ENCODE measurements around the gene SERTAD2. TPM values are rescaled to one million over a fixed set of nuclear protein-coding genes. Genes with fewer than 3 reads are reported as not detected.

Gene SERTAD2
- total RNA-seq, 1 donor from 2014 or later = 41.5 TPM

GRCh38 chr2:64609942-64610281, 43.8 kb downstream of the SERTAD2 start:
- Mint-ChIP-seq H3K27ac (peak overlapping the region; percentile 43), H3K36me3 (no peaks in the 10 kb centered on the region), H3K4me1 (peaks cover 38% of the 10 kb centered on the region), H3K4me3 (peak overlapping the region; percentile 64), H3K9me3 (peaks cover 4% of the 10 kb centered on the region), H3K27me3 (ENCODE audit: low read depth) (no peaks in the 10 kb centered on the region)
- no peak for TF ChIP-seq CTCF (IDR thresholded peaks at IDR 0.05; ENCODE audit: unreplicated experiment)
- no peak for DNase-seq (ENCODE audit: low spot score in 2 of 2, unreplicated experiment in 2 of 2)

GRCh38 chr2:64609227-64609941, 44.3 kb downstream of the SERTAD2 start:
- Mint-ChIP-seq H3K9me3 (peaks cover 9% of the 10 kb centered on the region), H3K4me3 (peak overlapping the region; percentile 64), H3K4me1 (peaks cover 43% of the 10 kb centered on the region), H3K27me3 (ENCODE audit: low read depth) (no peaks in the 10 kb centered on the region), H3K36me3 (peaks cover 2% of the 10 kb centered on the region), H3K27ac (peak overlapping the region; percentile 43)
- no peak for TF ChIP-seq CTCF (IDR thresholded peaks at IDR 0.05; ENCODE audit: unreplicated experiment)
- DNase-seq (ENCODE audit: low spot score in 2 of 2, unreplicated experiment in 2 of 2) = peak; percentile 47 to 72

- H3K27me3 Mint-ChIP-seq (ENCODE audit: low read depth) = no peaks in the 10 kb centered on the region
- TF ChIP-seq CTCF (IDR thresholded peaks at IDR 0.05; ENCODE audit: unreplicated experiment) = no peak
- no peak for DNase-seq (ENCODE audit: low spot score in 2 of 2, unreplicated experiment in 2 of 2)
- peaks cover 7% of the 10 kb centered on the region for H3K36me3 Mint-ChIP-seq
- H3K27ac Mint-ChIP-seq = peak overlapping the region; percentile 43
- peaks cover 48% of the 10 kb centered on the region for H3K4me1 Mint-ChIP-seq
- H3K4me3 Mint-ChIP-seq = peak overlapping the region; percentile 58
- H3K9me3 Mint-ChIP-seq = peaks cover 15% of the 10 kb centered on the region
Measured at GRCh38 chr2:64608867-64609226, 44.9 kb downstream of the SERTAD2 start.

GRCh38 chr2:64607381-64608304, 46.1 kb downstream of the SERTAD2 start:
- Mint-ChIP-seq H3K4me3 (peak overlapping the region; percentile 58), H3K9me3 (peaks cover 16% of the 10 kb centered on the region), H3K4me1 (peaks cover 49% of the 10 kb centered on the region), H3K27ac (peak overlapping the region; percentile 79), H3K27me3 (ENCODE audit: low read depth) (no peaks in the 10 kb centered on the region), H3K36me3 (peaks cover 8% of the 10 kb centered on the region)
- DNase-seq (ENCODE audit: low spot score in 2 of 2, unreplicated experiment in 2 of 2) = peak in 1 of 2 experiments; percentile 63
- no peak for TF ChIP-seq CTCF (IDR thresholded peaks at IDR 0.05; ENCODE audit: unreplicated experiment)

GRCh38 chr2:64606479-64607363, 47.0 kb downstream of the SERTAD2 start:
- Mint-ChIP-seq H3K27ac (peak overlapping the region; percentile 83), H3K27me3 (ENCODE audit: low read depth) (no peaks in the 10 kb centered on the region), H3K9me3 (peaks cover 16% of the 10 kb centered on the region), H3K36me3 (peaks cover 8% of the 10 kb centered on the region), H3K4me3 (no peak overlapping the region), H3K4me1 (peaks cover 56% of the 10 kb centered on the region)
- TF ChIP-seq CTCF (IDR thresholded peaks at IDR 0.05; ENCODE audit: unreplicated experiment) = no peak
- DNase-seq (ENCODE audit: low spot score in 2 of 2, unreplicated experiment in 2 of 2) = no peak
